Measurements from ENCODE around the gene TMEM131. TPM values are rescaled to one million over a fixed set of nuclear protein-coding genes. Genes with fewer than 3 reads are reported as not detected.

Gene TMEM131
- total RNA-seq, 1 experiment from 2014 or later = 29.2 TPM

DNA sequence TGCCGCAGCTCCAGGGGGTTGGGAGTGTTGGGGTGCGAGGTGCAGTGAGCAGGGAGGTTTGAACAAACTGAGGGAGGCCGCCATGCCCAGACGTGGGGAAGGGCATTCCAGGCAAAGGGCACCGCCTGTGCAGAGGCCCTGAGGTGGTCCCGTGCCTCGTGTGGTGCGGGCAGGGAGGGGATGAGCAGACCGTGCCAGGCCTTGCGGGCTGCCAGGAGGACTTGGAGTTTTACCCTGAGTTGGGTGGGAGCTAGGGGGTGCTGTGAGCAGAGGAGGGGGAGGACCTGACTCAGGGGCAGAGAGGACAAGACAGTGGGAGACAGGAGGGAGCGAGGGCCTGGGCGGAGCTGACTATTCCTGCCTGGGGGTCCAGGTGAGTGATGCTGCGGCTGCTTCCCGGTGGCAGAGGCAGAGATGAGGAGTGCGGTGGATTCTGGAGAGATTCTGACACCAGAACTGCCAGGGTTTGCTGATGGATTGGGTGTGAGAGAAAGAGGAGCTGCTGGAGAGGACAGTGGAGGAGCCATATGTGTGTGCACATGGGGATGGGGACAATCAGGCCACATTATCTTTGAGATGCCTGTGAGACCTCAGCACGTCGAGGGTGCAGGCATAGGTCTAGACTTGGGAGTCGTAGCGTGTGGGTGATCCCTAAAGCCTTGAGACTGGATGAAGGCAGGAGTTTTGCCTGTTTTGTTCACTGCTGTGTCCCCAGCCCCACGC is 259.0 kb downstream of the TMEM131 start:
- H3K27me3 Mint-ChIP-seq (ENCODE audit: unreplicated experiment) = peaks cover 34% of the 10 kb centered on the region
- intact Hi-C loops (cut with micrococcal nuclease; ENCODE audit: unreplicated experiment) = no loop called here
- no TSS peak for BruUV-seq (replicated peaks)
- H3K4me3 Mint-ChIP-seq (ENCODE audit: low read depth, unreplicated experiment) = no peak overlapping the region
- H3K36me3 Mint-ChIP-seq (ENCODE audit: insufficient read depth, unreplicated experiment) = no peaks in the 10 kb centered on the region
- no peaks in the 10 kb centered on the region for H3K9me3 Mint-ChIP-seq (ENCODE audit: low read depth, unreplicated experiment)
- no peak for DNase-seq
- TF ChIP-seq CTCF (IDR thresholded peaks at IDR 0.05; ENCODE audit: unreplicated experiment) = no peak
- H3K27ac Mint-ChIP-seq (ENCODE audit: unreplicated experiment) = no peak overlapping the region
- H3K4me1 Mint-ChIP-seq (ENCODE audit: low read depth, unreplicated experiment) = no peaks in the 10 kb centered on the region
- CTCF ChIA-PET = no interaction called here

DNA sequence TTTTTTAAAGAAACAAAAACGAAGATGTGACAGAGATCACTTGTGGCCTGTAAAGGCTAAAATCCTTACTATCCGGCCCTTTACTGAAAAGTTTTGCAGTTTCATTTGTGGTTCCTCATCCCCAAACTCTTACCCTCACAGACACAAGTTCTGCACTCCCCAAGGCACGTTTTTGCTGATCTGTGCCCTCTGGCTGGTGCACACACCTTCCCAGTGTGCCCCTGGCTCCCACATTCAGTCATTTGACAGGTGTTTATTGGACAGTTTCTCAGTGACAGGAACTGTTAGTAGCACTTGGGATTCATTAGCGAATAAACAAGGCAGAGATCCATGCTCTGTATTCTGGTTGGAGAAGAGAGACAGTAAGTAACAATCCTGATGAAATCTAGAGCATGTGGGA is 259.6 kb downstream of the TMEM131 start:
- intact Hi-C loops (cut with micrococcal nuclease; ENCODE audit: unreplicated experiment) = no loop called here
- Mint-ChIP-seq H3K27ac (ENCODE audit: unreplicated experiment) (no peak overlapping the region), H3K4me1 (ENCODE audit: low read depth, unreplicated experiment) (no peaks in the 10 kb centered on the region), H3K27me3 (ENCODE audit: unreplicated experiment) (peaks cover 34% of the 10 kb centered on the region), H3K36me3 (ENCODE audit: insufficient read depth, unreplicated experiment) (no peaks in the 10 kb centered on the region), H3K4me3 (ENCODE audit: low read depth, unreplicated experiment) (no peak overlapping the region), H3K9me3 (ENCODE audit: low read depth, unreplicated experiment) (no peaks in the 10 kb centered on the region)
- DNase-seq = no peak
- no TSS peak for BruUV-seq (replicated peaks)
- TF ChIP-seq CTCF (IDR thresholded peaks at IDR 0.05; ENCODE audit: unreplicated experiment) = no peak
- CTCF ChIA-PET = interaction anchor here (0.6 kb wide), 1 partner anchor 89 kb away, joined by 3 read pairs; no protein-coding TSS in a partner anchor

DNA sequence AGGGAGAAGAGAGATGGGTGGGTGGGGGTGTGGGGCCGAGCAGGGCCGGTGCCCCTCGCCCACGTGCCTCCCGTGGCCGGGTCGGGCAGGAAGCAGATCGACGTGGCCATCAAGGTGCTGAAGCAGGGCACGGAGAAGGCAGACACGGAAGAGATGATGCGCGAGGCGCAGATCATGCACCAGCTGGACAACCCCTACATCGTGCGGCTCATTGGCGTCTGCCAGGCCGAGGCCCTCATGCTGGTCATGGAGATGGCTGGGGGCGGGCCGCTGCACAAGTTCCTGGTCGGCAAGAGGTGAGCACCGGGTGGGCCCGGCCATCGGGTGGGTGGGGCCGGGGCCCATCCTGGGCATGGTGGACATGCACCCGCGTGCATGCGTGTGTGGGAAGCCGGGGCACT is 260.6 kb downstream of the TMEM131 start:
- H3K4me3 Mint-ChIP-seq (ENCODE audit: low read depth, unreplicated experiment) = no peak overlapping the region
- H3K36me3 Mint-ChIP-seq (ENCODE audit: insufficient read depth, unreplicated experiment) = no peaks in the 10 kb centered on the region
- no peak overlapping the region for H3K27ac Mint-ChIP-seq (ENCODE audit: unreplicated experiment)
- H3K4me1 Mint-ChIP-seq (ENCODE audit: low read depth, unreplicated experiment) = peaks cover 4% of the 10 kb centered on the region
- intact Hi-C loops (cut with micrococcal nuclease; ENCODE audit: unreplicated experiment) = no loop called here
- CTCF ChIA-PET = no interaction called here
- H3K9me3 Mint-ChIP-seq (ENCODE audit: low read depth, unreplicated experiment) = no peaks in the 10 kb centered on the region
- H3K27me3 Mint-ChIP-seq (ENCODE audit: unreplicated experiment) = peaks cover 34% of the 10 kb centered on the region
- BruUV-seq (replicated peaks) = no TSS peak
- TF ChIP-seq CTCF (IDR thresholded peaks at IDR 0.05; ENCODE audit: unreplicated experiment) = no peak
- DNase-seq = no peak

DNA sequence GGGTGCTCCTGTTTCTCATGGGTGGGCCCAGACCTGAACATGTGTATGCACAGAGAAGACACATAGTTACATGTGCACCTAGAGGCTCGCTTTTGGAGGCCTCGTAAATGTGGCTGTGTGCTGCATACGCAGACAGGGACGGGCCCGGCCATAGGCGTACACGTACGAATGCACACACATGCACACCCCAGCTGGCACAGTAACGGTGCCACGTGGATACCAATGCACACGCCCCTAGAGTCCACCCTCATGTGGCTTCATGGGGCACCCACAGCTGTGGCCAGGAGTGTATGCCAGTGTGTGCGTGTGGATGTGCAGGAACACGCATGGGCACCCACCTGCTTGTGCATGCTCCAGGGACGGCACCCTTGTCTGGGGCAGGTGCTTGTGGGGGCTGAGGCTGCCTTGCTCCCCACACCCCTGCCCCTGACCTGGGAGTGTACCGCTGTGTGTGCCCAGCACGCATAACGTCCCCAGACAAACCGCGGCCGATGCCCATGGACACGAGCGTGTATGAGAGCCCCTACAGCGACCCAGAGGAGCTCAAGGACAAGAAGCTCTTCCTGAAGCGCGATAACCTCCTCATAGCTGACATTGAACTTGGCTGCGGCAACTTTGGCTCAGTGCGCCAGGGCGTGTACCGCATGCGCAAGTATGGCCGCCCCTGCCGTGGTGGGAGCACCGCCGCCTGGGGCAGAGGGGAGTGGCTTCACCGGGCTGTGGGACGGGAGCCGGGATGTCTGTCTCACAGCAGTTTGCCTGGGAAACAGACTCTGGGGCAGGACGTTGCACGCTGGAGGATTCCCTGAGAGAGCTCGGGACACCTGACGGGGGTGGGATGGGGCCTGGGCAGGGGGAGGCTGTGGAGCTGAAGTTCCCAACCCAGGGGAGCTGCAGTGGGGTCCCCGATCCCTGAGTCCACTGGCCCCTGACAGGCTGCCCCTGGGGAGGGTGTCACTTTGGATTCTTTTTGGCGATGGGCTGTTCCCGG is 261.4 kb downstream of the TMEM131 start:
- BruUV-seq (replicated peaks) = no TSS peak

More for the DNA sequence above, 261.4 kb downstream of the TMEM131 start:
- no peak for DNase-seq
- H3K9me3 Mint-ChIP-seq (ENCODE audit: low read depth, unreplicated experiment) = no peaks in the 10 kb centered on the region
- no peak for TF ChIP-seq CTCF (IDR thresholded peaks at IDR 0.05; ENCODE audit: unreplicated experiment)
- no peak overlapping the region for H3K4me3 Mint-ChIP-seq (ENCODE audit: low read depth, unreplicated experiment)
- intact Hi-C loops (cut with micrococcal nuclease; ENCODE audit: unreplicated experiment) = no loop called here
- CTCF ChIA-PET = no interaction called here
- peaks cover 34% of the 10 kb centered on the region for H3K27me3 Mint-ChIP-seq (ENCODE audit: unreplicated experiment)
- peaks cover 5% of the 10 kb centered on the region for H3K4me1 Mint-ChIP-seq (ENCODE audit: low read depth, unreplicated experiment)
- H3K36me3 Mint-ChIP-seq (ENCODE audit: insufficient read depth, unreplicated experiment) = no peaks in the 10 kb centered on the region
- H3K27ac Mint-ChIP-seq (ENCODE audit: unreplicated experiment) = no peak overlapping the region
